HepG2 (cell line): Measurements from ENCODE around the gene HS3ST5. TPM values are rescaled to one million over a fixed set of nuclear protein-coding genes. Genes with fewer than 3 reads are reported as not detected.

ENCODE experiments used
- EEA1 ChIP-seq: sonication (generic); formaldehyde crosslinking; IDR thresholded peaks from 2 replicates; pipeline ENCODE4 v1.5.1; 2020; ENCODE audit warnings: mild to moderate bottlenecking, missing genetic modification reagents, borderline replicate concordance
- HHEX ChIP-seq: IDR thresholded peaks from 2 replicates; pipeline ENCODE4 v1.6.1; 2016; ENCODE audit warnings: control low read depth
- MAF1 ChIP-seq: sonication (generic); formaldehyde crosslinking; IDR thresholded peaks from 2 replicates; pipeline ENCODE4 v1.5.0; 2020; ENCODE audit warnings: missing genetic modification reagents, borderline replicate concordance
- MIER2 ChIP-seq: IDR thresholded peaks from 2 replicates; pipeline ENCODE4 v1.6.1; 2016; ENCODE audit warnings: missing biosample characterization, missing genetic modification reagents
- PRPF4 ChIP-seq: fragments of 200-400 bp; formaldehyde crosslinking; IDR thresholded peaks from 2 replicates; pipeline ENCODE4 v1.6.1; 2016; ENCODE audit warnings: low read length, low read depth; ENCODE audit not compliant: poor library complexity, severe bottlenecking
- RARA ChIP-seq: IDR thresholded peaks from 2 replicates; pipeline ENCODE4 v1.6.1; 2016; ENCODE audit warnings: missing genetic modification reagents, missing compliant biosample characterization
- SRF ChIP-seq: IDR thresholded peaks from 2 replicates; pipeline ENCODE4 v1.6.1; 2011; ENCODE audit warnings: mild to moderate bottlenecking, low read depth, low read length, moderate library complexity
- SRSF9 ChIP-seq: fragments of 200-400 bp; formaldehyde crosslinking; IDR thresholded peaks from 2 replicates; pipeline ENCODE4 v1.6.1; 2018; ENCODE audit warnings: borderline replicate concordance, mild to moderate bottlenecking, low read depth, low read length; ENCODE audit not compliant: insufficient read depth, poor library complexity, severe bottlenecking
- TCF7 ChIP-seq: sonication (generic); IDR thresholded peaks from 2 replicates; pipeline ENCODE4 v1.6.1; 2016; ENCODE audit warnings: antibody characterized with exemption, low read depth
- XBP1 ChIP-seq: sonication (generic); formaldehyde crosslinking; IDR thresholded peaks from 2 replicates; pipeline ENCODE4 v1.5.0; 2020; ENCODE audit warnings: missing genetic modification reagents
- YEATS2 ChIP-seq: sonication (generic); formaldehyde crosslinking; IDR thresholded peaks from 2 replicates; pipeline ENCODE4 v1.4.0; 2020; ENCODE audit warnings: missing genetic modification reagents, borderline replicate concordance
- YEATS4 ChIP-seq: sonication (generic); formaldehyde crosslinking; IDR thresholded peaks from 2 replicates; pipeline ENCODE4 v1.4.0; 2020; ENCODE audit warnings: missing genetic modification reagents, borderline replicate concordance
- ZNF143 ChIP-seq: sonication (generic); formaldehyde crosslinking; IDR thresholded peaks from 2 replicates; pipeline ENCODE4 v1.4.0; 2020; ENCODE audit warnings: missing genetic modification reagents
- ZNF678 ChIP-seq: sonication (generic); formaldehyde crosslinking; IDR thresholded peaks from 2 replicates; pipeline ENCODE4 v1.4.0; 2020; ENCODE audit warnings: mild to moderate bottlenecking, missing genetic modification reagents
- polyA plus RNA-seq, 8 experiments: library from polyadenylated mRNA; depleted of rRNA in 3 of 8; stranded (reverse) in 7 of 8; unstranded in 1 of 8; fragments of >200 nt; fragmentation: Illumina TruSeq in 4 of 8; extraction: Trizol in 4 of 8; gene quantifications; 2 replicates each; pipeline versions ENCODE4 v1.2.1 to v1.2.3, GENCODE V29; 2011 to 2016; ENCODE audit warnings: low read depth in 4 of 8, missing spikeins in 1 of 8, mixed read lengths in 1 of 8; ENCODE audit not compliant: insufficient read depth in 1 of 8
- total RNA-seq, 5 experiments: library from RNA; depleted of rRNA; stranded (reverse); fragments of >200 nt; fragmentation: Illumina TruSeq; extraction: Trizol; gene quantifications; 2 replicates each; pipeline ENCODE4 v1.2.3, GENCODE V29; 2016; ENCODE audit warnings: low read depth in 1 of 5
- TF ChIP-seq, protein P1 (sequence below): sonication (generic); formaldehyde crosslinking; IDR thresholded peaks from 2 replicates; pipeline ENCODE4 v1.4.0; 2020; ENCODE audit warnings: missing genetic modification reagents
- TF ChIP-seq, protein P2 (sequence below): sonication (generic); formaldehyde crosslinking; IDR thresholded peaks from 2 replicates; pipeline ENCODE4 v1.5.0; 2020; ENCODE audit warnings: mild to moderate bottlenecking, missing genetic modification reagents, borderline replicate concordance
- TF ChIP-seq, protein P3 (sequence below): sonication (generic); formaldehyde crosslinking; IDR thresholded peaks from 2 replicates; pipeline ENCODE4 v1.5.0; 2020; ENCODE audit warnings: missing genetic modification reagents
- TF ChIP-seq, protein P4 (sequence below): sonication (generic); formaldehyde crosslinking; IDR thresholded peaks from 2 replicates; pipeline ENCODE4 v1.4.0; 2020; ENCODE audit warnings: missing genetic modification reagents, borderline replicate concordance
- TF ChIP-seq, protein P5 (sequence below), 2 experiments: fragments of 450-650 bp in 1 of 2; sonication (generic) in 1 of 2; formaldehyde crosslinking; IDR thresholded peaks; 2 replicates each; pipeline versions ENCODE4 v1.5.0 to v1.8.0; 2020 to 2022; ENCODE audit warnings: mild to moderate bottlenecking in 1 of 2, missing genetic modification reagents in 1 of 2

HS3ST5 gene
- total and polyA plus RNA-seq, 2 of the 13 experiments (the other 11 are each of a cell fraction or from before 2014, with no cell fraction given): 1.1 to 1.6 TPM

GRCh38 chr6:114301596-114302219 lies 41.1 kb downstream of the HS3ST5 start (continued):
- TF ChIP-seq, protein P1, sequence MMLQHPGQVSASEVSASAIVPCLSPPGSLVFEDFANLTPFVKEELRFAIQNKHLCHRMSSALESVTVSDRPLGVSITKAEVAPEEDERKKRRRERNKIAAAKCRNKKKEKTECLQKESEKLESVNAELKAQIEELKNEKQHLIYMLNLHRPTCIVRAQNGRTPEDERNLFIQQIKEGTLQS: no peak
- no peak for TF ChIP-seq ZNF678 (CRISPR knock-in tag)
- TF ChIP-seq MAF1 (CRISPR knock-in tag): no peak
- TF ChIP-seq YEATS4: no peak
- no peak for TF ChIP-seq YEATS2 (CRISPR knock-in tag)
- TF ChIP-seq PRPF4: no peak
- no peak for TF ChIP-seq HHEX (CRISPR knock-in tag)
- TF ChIP-seq SRSF9: no peak
- no peak for TF ChIP-seq EEA1 (CRISPR knock-in tag)
- no peak for TF ChIP-seq RARA (CRISPR knock-in tag)
- TF ChIP-seq SRF: peak; percentile 48; the same call in 1 of the 2 replicates
- TF ChIP-seq, protein P2, sequence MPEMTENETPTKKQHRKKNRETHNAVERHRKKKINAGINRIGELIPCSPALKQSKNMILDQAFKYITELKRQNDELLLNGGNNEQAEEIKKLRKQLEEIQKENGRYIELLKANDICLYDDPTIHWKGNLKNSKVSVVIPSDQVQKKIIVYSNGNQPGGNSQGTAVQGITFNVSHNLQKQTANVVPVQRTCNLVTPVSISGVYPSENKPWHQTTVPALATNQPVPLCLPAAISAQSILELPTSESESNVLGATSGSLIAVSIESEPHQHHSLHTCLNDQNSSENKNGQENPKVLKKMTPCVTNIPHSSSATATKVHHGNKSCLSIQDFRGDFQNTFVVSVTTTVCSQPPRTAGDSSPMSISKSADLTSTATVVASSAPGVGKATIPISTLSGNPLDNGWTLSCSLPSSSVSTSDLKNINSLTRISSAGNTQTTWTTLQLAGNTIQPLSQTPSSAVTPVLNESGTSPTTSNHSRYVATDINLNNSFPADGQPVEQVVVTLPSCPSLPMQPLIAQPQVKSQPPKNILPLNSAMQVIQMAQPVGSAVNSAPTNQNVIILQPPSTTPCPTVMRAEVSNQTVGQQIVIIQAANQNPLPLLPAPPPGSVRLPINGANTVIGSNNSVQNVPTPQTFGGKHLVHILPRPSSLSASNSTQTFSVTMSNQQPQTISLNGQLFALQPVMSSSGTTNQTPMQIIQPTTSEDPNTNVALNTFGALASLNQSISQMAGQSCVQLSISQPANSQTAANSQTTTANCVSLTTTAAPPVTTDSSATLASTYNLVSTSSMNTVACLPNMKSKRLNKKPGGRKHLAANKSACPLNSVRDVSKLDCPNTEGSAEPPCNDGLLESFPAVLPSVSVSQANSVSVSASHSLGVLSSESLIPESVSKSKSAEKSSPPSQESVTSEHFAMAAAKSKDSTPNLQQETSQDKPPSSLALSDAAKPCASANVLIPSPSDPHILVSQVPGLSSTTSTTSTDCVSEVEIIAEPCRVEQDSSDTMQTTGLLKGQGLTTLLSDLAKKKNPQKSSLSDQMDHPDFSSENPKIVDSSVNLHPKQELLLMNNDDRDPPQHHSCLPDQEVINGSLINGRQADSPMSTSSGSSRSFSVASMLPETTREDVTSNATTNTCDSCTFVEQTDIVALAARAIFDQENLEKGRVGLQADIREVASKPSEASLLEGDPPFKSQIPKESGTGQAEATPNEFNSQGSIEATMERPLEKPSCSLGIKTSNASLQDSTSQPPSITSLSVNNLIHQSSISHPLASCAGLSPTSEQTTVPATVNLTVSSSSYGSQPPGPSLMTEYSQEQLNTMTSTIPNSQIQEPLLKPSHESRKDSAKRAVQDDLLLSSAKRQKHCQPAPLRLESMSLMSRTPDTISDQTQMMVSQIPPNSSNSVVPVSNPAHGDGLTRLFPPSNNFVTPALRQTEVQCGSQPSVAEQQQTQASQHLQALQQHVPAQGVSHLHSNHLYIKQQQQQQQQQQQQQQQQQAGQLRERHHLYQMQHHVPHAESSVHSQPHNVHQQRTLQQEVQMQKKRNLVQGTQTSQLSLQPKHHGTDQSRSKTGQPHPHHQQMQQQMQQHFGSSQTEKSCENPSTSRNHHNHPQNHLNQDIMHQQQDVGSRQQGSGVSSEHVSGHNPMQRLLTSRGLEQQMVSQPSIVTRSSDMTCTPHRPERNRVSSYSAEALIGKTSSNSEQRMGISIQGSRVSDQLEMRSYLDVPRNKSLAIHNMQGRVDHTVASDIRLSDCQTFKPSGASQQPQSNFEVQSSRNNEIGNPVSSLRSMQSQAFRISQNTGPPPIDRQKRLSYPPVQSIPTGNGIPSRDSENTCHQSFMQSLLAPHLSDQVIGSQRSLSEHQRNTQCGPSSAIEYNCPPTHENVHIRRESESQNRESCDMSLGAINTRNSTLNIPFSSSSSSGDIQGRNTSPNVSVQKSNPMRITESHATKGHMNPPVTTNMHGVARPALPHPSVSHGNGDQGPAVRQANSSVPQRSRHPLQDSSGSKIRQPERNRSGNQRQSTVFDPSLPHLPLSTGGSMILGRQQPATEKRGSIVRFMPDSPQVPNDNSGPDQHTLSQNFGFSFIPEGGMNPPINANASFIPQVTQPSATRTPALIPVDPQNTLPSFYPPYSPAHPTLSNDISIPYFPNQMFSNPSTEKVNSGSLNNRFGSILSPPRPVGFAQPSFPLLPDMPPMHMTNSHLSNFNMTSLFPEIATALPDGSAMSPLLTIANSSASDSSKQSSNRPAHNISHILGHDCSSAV (CRISPR knock-in tag): no peak
- no peak for TF ChIP-seq ZNF143 (CRISPR knock-in tag)
- 0 out of 2 replicates have a peak, but pooled peaks have one; percentile 41 for TF ChIP-seq MIER2 (CRISPR knock-in tag)
- TF ChIP-seq, protein P3, sequence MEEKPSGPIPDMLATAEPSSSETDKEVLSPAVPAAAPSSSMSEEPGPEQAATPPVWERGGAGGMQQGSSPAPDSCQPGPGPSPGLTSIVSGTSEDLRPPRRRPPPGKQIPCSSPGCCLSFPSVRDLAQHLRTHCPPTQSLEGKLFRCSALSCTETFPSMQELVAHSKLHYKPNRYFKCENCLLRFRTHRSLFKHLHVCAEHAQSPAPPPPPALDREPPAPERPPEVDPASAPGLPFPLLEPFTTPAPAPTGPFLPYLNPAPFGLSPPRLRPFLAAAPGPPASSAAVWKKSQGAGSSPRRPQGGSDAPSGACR (CRISPR knock-in tag): no peak
- TF ChIP-seq, protein P4, sequence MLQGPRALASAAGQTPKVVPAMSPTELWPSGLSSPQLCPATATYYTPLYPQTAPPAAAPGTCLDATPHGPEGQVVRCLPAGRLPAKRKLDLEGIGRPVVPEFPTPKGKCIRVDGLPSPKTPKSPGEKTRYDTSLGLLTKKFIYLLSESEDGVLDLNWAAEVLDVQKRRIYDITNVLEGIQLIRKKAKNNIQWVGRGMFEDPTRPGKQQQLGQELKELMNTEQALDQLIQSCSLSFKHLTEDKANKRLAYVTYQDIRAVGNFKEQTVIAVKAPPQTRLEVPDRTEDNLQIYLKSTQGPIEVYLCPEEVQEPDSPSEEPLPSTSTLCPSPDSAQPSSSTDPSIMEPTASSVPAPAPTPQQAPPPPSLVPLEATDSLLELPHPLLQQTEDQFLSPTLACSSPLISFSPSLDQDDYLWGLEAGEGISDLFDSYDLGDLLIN (CRISPR knock-in tag): no peak
- TF ChIP-seq XBP1 (CRISPR knock-in tag): no peak
- TF ChIP-seq, protein P5, sequence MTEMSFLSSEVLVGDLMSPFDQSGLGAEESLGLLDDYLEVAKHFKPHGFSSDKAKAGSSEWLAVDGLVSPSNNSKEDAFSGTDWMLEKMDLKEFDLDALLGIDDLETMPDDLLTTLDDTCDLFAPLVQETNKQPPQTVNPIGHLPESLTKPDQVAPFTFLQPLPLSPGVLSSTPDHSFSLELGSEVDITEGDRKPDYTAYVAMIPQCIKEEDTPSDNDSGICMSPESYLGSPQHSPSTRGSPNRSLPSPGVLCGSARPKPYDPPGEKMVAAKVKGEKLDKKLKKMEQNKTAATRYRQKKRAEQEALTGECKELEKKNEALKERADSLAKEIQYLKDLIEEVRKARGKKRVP (CRISPR knock-in tag; IDR thresholded peaks at IDR 0.05): peak in 1 of 2 experiments; percentile 63; a peak in 2 of 4 replicates
- TF ChIP-seq TCF7: peak; percentile 53
